OCI-LY7 (cell line): ENCODE measurements around the gene GABRD. TPM values are rescaled to one million over a fixed set of nuclear protein-coding genes. Genes with fewer than 3 reads are reported as not detected.

Experiments used
- BruUV-seq: library from RNA; stranded (reverse); fragments of 400-500 nt; replicated peaks from 2 replicates; lab custom pipeline; 2021; lab: Mats Ljungman, UMichigan
- CTCF ChIA-PET: fragments of 300-600 bp; sonication (Branson Sonifier 250); formaldehyde crosslinking; loops from one replicate; lab custom pipeline; 2022; ENCODE audit warnings: antibody characterized with exemption; ENCODE audit not compliant: unreplicated experiment; lab: Charles Lee
- POLR2A ChIA-PET: fragments of 300-600 bp; sonication (Branson Sonifier 250); formaldehyde crosslinking; loops from one replicate; lab custom pipeline; 2022; ENCODE audit warnings: antibody characterized with exemption; lab: Charles Lee
- DNase-seq: peaks from one replicate; pipeline ENCODE4 v3.0.0-alpha.2; 2015; ENCODE audit warnings: low spot score
- H2AFZ ChIP-seq: fragments of 200-600 bp; sonication (generic), shearing (Covaris generic); 2 replicates; pipeline ENCODE4 v1.6.1; 2014; ENCODE audit warnings: mild to moderate bottlenecking, antibody characterized with exemption, low read length, moderate library complexity
- H3K27ac ChIP-seq: fragments of 200-600 bp; sonication (generic); 2 replicates; pipeline ENCODE4 v1.5.1; 2014; ENCODE audit warnings: mixed run types, low read depth, mild to moderate bottlenecking, moderate library complexity, low read length, inconsistent platforms; ENCODE audit not compliant: poor library complexity, severe bottlenecking
- H3K36me3 ChIP-seq: fragments of 200-600 bp; sonication (generic); 2 replicates; pipeline ENCODE4 v1.6.1; 2014; ENCODE audit warnings: mild to moderate bottlenecking, antibody characterized with exemption, low read length, moderate library complexity, mixed read lengths; ENCODE audit not compliant: insufficient read depth
- H3K4me1 ChIP-seq: fragments of 200-600 bp; sonication (generic); 2 replicates; pipeline ENCODE4 v1.5.1; 2014; ENCODE audit warnings: mild to moderate bottlenecking, low read length; ENCODE audit not compliant: insufficient read depth, poor library complexity, severe bottlenecking
- H3K4me2 ChIP-seq: fragments of 200-600 bp; sonication (generic); 2 replicates; pipeline ENCODE4 v1.6.1; 2014; ENCODE audit warnings: mild to moderate bottlenecking, low read length
- H3K4me3 ChIP-seq: fragments of 200-600 bp; sonication (generic); 2 replicates; pipeline ENCODE4 v1.5.1; 2014; ENCODE audit warnings: mild to moderate bottlenecking, low read depth, low read length; ENCODE audit not compliant: poor library complexity, severe bottlenecking
- H3K79me2 ChIP-seq: fragments of 200-600 bp; sonication (generic); 2 replicates; pipeline ENCODE4 v1.6.1; 2016; ENCODE audit warnings: low read depth, mild to moderate bottlenecking, low read length, moderate library complexity, mixed read lengths; ENCODE audit not compliant: insufficient read depth
- H3K9me2 ChIP-seq: fragments of 200-600 bp; sonication (generic); 2 replicates; pipeline ENCODE4 v1.6.1; 2016; ENCODE audit warnings: mild to moderate bottlenecking, low read length, mixed read lengths; ENCODE audit not compliant: insufficient read depth
- H3K9me3 ChIP-seq: fragments of 200-600 bp; sonication (generic); 2 replicates; pipeline ENCODE4 v1.6.1; 2014; ENCODE audit warnings: mild to moderate bottlenecking, mixed run types, low read length, mixed read lengths
- H4K20me1 ChIP-seq: fragments of 200-600 bp; sonication (generic); 2 replicates; pipeline ENCODE4 v1.6.1; 2014; ENCODE audit warnings: mild to moderate bottlenecking, antibody characterized with exemption, low read length, moderate library complexity, mixed read lengths; ENCODE audit not compliant: insufficient read depth
- CTCF ChIP-seq: fragments of 200-600 bp; sonication (generic); conservative IDR thresholded peaks from 2 replicates; pipeline ENCODE4 v1.5.1; 2014; ENCODE audit warnings: mild to moderate bottlenecking, antibody characterized with exemption, low read length, moderate library complexity, mixed read lengths
- EZH2phosphoT487 ChIP-seq: fragments of 200-600 bp; sonication (generic); IDR thresholded peaks from 2 replicates; pipeline ENCODE4 v1.6.1; 2018; ENCODE audit warnings: low read depth, borderline replicate concordance, mild to moderate bottlenecking, mixed run types, antibody characterized with exemption, low read length, moderate library complexity, mixed read lengths
- intact Hi-C: fragments of 100-400 bp; cut with micrococcal nuclease; formaldehyde crosslinking; loops from one replicate; pipeline ENCODE4 v1.10.0; 2022; ENCODE audit not compliant: unreplicated experiment
- total RNA-seq, 2 experiments: library from RNA; depleted of rRNA in 1 of 2; stranded (reverse); fragments of >200 nt in 1 of 2; shearing (Covaris generic) in 1 of 2; gene quantifications; 2 replicates each; pipeline ENCODE4 v1.2.3, GENCODE V29; 2014 to 2022

GABRD gene
- total RNA-seq, 2 experiments from 2014 or later, result not detected

- H2AFZ ChIP-seq, result peak overlapping the region; percentile 75
- no peaks in the 10 kb centered on the region for H3K36me3 ChIP-seq
- ChIA-PET POLR2A (no interaction called here), CTCF (no interaction called here)
- no peaks in the 10 kb centered on the region for H3K79me2 ChIP-seq
- no TSS peak for BruUV-seq
- no peaks in the 10 kb centered on the region for H3K9me2 ChIP-seq
- peak overlapping the region; percentile 73 for H3K4me3 ChIP-seq
- H3K4me1 ChIP-seq, result peaks cover 7% of the 10 kb centered on the region
- TF ChIP-seq EZH2phosphoT487 (no peak), CTCF (no peak)
- no peak overlapping the region for H3K27ac ChIP-seq
- intact Hi-C loops, result no loop called here
- H3K9me3 ChIP-seq, result no peaks in the 10 kb centered on the region
- DNase-seq, result no peak
- no peaks in the 10 kb centered on the region; the same call in 1 of the 2 replicates for H4K20me1 ChIP-seq
- peak overlapping the region; percentile 67 for H3K4me2 ChIP-seq
Observed at GRCh38 chr1:2050793-2051682, 31.9 kb downstream of the GABRD start.

GRCh38 chr1:2052054-2052679, 33.0 kb downstream of the GABRD start:
- no peak overlapping the region for H2AFZ ChIP-seq
- no peaks in the 10 kb centered on the region for H3K79me2 ChIP-seq
- peaks cover 7% of the 10 kb centered on the region for H3K4me1 ChIP-seq
- ChIA-PET POLR2A (no interaction called here), CTCF (interaction anchor here (0.6 kb wide), 1 partner anchor 38 kb away, joined by 3 read pairs; no protein-coding TSS in a partner anchor)
- TF ChIP-seq CTCF (no peak), EZH2phosphoT487 (no peak)
- H3K4me2 ChIP-seq, result no peak overlapping the region
- no peaks in the 10 kb centered on the region for H3K36me3 ChIP-seq
- DNase-seq, result no peak
- no peak overlapping the region for H3K4me3 ChIP-seq
- no peak overlapping the region for H3K27ac ChIP-seq
- BruUV-seq, result no TSS peak
- intact Hi-C loops, result no loop called here
- H3K9me3 ChIP-seq, result no peaks in the 10 kb centered on the region
- no peaks in the 10 kb centered on the region; the same call in 1 of the 2 replicates for H4K20me1 ChIP-seq
- no peaks in the 10 kb centered on the region for H3K9me2 ChIP-seq
